HG03066 (cell line): ENCODE data around the gene TENM4.
"Not testable (repeated sequence)": the region's sequence is repeated elsewhere in the genome, so short reads cannot be mapped to it uniquely, and the experiment has no call there.

Experiments used
- ATAC-seq: cut with Tn5 transposase; IDR thresholded peaks from one replicate; pipeline ENCODE4 v1.9.1; 2021; ENCODE audit warnings: low read depth; ENCODE audit not compliant: unreplicated experiment

TENM4 gene

DNA sequence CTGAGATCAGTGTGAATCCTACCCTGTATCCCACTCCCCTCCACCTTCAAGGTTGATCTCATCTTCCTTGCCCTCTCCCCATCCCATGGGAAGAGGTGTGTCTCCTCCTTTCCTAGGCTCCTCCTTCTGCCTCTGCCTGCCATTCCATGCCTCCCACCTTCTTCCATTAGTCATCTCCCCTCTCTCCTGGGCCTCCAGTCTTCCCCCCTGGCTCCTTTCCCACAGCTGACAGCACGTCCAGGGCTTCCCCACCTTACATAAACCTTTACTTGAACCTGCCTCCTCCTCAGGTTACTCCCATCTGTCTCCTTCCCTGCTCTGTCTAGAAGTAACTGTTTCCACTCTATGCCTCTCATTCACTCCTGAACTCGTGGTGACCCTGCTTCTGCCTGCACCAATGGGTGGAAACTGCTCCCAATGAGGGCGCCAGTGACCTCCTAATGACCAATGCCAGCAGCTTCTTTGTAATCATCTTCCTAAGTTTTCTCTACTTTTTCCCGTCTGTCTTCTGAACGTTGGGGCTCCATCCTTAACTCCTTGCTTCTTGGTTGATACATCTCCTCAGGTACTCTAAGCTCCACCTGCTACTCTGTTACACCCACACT lies 599.3 kb downstream of the TENM4 start:
- no peak for ATAC-seq

- no peak for ATAC-seq
Observed at GRCh38 chr11:78840623-78841022, 600.2 kb downstream of the TENM4 start.

- no peak for ATAC-seq
Observed at GRCh38 chr11:78840200-78840599, 600.6 kb downstream of the TENM4 start.

GRCh38 chr11:78838417-78838816 lies 602.4 kb downstream of the TENM4 start:
- ATAC-seq: no peak

GRCh38 chr11:78835646-78836045 lies 605.2 kb downstream of the TENM4 start:
- ATAC-seq: no peak

- no peak for ATAC-seq
Observed at GRCh38 chr11:78834886-78835285, 605.9 kb downstream of the TENM4 start.

DNA sequence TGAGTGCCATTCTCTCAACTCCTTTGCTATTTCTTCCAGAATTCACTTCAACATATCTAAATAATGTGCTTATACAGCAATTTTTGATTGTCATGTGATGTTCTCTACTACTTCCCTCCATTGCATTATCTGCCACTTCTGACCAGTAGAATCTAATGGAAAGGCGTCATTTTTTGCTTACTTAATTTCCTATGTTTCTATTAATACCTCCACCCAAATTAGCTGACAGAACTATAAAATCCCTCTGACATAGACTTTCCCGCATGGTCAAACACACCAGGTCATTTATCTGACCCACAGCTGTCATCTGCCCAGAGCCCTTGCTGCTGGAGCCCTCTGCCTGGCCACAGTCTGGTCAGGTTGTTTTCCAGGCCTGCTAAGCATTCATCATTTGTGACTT lies 607.6 kb downstream of the TENM4 start:
- no peak for ATAC-seq

DNA sequence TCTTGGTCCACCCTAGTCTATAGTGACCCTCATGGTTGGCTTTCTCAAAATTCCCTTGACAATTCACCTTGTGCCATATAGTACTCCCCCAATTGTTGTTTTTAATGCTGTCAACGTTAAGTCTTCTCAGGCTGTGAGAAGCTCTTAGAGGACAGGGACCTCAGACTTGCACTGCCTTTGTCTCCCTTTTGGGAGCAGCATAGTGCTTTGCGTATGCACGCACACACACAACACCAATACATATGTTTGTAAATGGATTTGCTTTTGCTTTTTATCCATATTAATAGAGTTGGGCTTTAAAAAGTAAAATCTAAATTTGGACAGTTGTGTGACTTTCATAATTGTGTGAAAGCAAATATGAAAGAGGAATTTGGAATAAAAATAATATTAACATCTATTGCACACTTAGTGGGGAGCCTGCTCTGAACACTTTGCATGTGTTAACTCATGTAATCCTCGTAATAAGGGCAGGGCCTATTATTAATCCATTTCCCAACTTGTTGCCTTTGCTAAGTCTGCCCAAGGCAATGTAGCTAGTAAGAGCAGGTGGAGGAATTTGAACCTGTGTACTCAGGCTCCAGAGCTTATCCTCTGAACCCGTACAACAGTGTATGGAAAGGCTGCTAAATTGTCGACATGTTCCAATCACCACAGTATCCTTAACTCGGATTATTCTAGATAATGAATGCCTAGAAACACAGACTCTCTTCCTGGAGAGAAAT lies 608.4 kb downstream of the TENM4 start:
- no peak for ATAC-seq

DNA sequence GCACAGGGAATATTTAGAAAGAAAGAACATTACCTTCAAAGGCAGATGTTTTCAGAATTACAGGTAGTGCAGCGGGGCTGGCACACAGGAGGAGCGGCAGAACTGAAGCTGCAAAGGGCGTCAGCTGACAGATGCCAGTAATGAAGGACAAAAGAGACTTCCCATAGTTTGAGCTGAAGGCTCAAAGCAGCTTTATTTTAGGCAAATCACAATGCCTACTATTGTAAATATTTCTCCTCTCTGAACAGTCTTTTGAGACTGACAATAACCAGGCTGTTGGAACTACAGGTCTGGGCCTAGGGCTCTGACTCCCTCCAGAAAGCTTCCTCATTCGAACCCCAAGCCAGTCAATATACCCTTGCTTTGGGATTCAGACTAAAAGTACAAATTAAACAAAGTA lies 609.3 kb downstream of the TENM4 start:
- ATAC-seq: no peak

DNA sequence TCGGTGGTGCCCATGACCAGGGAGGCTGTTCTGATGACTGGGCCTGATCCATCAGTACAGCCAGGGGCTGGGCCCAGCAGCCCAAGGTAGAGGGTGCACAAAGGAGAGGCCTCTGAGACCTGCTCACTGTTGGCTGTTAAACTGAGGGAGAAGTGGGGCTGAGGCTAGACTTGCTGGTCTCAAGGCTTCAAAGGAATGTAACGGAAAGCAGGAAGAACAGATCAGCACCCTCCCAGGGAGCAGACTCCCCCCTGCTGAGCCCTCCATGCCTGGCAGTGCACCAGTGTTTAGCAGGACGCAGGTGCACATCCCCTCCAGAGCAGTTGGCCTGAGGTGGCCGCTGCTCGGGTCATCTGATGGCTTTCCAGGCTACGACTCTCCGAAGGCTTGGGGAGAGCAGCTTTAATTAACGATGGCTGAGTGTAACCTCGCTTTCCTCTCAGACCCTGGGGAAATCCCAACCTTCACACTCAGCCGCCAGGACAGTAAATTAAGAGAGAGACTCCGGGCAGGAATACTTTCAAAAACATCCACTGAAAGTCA lies 610.5 kb downstream of the TENM4 start:
- ATAC-seq: no peak

DNA sequence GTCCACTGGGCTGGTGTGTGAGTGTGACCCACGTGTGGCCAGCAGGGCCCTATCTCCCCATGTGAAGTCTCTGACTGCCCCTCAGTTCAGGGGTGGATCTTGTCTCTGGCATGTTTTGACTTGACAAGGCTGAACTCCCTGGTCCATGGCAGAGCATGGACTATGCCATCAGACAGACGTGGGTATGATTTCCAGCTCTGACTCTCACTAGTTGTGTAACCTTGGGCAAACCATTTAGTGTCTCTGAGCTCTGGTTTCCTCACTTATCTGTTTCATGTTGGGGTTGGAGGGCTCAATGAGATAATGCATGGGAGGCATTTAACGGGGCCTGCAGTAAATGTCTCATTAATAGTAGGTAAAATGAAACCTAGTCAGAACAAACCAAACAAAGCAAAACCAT lies 611.7 kb downstream of the TENM4 start:
- no peak for ATAC-seq

DNA sequence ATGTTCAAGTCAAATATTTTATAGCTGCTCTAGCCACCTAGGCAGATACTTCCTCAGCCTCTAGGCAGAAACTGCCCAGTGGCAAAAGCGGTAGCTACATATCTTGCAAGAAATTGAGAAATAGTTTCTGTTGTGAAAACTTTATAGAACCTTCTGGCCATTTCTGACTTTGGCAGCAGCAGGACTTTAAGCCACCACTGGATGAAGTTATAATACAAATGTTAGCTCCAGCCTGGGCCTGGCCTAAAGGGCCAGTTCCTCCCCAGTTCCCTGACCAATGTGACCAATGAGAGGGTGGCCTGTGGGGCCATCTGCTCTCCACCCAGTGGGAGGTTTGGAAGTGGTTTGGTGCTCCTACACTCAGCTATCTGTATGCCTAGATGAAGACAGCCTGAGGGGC lies 612.2 kb downstream of the TENM4 start:
- ATAC-seq: no peak

DNA sequence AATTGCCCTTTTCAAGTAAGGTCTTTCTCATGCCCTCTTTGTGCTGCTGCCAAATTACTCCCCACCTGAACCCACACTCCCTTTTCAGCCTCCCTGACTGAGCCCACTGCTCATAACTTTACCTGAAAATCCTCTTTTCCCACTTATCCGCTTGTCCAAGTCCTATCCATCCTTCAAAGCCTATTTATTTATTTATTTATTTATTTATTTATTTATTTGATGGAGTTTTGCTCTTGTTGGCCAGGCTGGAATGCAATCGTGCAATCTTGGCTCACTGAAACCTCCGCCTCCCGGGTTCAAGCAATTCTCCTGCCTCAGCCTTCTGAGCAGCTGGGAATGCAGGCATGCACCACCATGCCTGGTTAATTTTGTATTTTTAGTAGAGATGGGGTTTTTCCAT lies 613.5 kb downstream of the TENM4 start:
- not testable (repeated sequence) for ATAC-seq

- no peak for ATAC-seq
Observed at GRCh38 chr11:78825591-78826020, 615.2 kb downstream of the TENM4 start.

DNA sequence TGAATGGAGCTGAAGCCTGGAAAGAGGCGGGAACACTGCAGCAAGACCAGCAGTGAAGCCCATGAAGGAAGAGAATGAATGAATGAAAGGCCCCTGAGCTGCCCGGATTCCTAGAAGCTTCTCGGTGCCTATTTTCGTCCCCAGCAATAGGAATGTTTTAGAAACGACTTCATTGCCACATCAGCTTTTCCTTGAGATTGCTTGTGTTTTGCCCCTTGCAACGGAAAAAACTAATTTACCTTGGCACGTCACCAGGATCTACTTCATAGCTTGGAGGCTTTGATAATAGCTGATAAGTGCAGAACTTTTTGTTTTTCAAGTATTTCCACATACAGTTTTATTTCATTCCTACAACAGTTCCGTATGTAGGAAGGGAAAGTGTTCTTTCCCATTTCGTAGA lies 617.2 kb downstream of the TENM4 start:
- no peak for ATAC-seq

GRCh38 chr11:78822931-78823423 lies 617.9 kb downstream of the TENM4 start:
- no peak for ATAC-seq

DNA sequence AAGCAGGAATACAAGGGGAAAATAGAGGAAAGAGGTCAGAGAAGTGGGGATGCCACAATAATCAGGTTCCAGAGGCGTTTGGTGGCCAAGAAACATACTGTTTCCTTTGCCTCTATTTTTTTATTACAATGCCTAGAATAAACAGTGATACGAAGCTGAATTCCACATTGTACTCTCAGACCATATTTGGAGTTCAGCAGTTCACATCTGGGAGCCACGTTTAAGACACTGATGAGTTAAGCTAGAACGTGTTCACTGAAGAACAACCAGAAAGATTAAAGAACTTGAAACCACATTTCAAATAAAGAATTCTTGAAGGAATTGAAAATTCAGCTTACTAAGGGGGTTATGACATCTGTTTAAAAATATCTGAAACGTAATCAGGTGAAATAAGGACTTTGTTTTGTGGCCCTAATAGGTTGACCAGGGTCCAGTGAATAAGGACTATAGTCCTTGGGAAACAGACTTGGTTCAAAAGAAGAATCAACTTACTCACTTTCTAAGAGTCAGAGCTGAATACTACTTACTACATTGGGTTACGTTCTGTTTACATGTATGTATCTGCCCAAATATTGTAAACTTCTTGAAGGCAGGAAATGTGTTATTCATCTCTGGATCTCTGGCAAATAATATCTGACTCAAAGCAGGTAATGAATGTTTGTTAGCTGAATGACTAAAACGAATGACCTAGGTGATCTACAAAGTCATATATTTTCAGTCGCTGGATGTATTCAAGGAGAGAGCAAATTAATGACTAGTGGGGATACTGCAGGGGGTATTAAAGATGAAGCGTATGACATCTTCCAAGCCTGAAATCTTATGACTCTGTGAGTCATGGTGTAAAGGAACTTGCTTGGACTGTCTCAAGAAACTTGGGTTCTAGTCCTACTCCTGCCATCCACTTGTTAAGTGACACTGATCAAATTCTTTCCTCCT lies 619.2 kb downstream of the TENM4 start:
- ATAC-seq: no peak

DNA sequence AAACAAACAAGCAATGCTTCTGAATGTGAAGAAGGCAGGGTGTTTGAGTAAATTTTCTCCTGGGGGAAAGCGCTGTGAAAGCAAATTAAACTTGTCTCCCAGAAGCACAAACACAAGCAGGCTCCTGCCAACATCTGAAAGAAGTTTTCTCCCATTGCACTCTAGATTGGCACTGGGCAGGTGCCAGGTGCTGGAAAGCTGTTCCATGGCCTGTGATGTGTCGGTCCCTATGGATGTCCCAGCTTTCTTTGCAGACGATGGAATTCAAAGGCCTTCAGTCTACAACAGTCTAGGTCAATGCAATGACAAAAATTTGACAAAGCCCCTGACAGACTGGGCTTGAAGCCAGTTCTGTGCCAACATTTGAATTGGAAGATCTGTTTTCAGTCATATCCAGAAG lies 620.1 kb downstream of the TENM4 start:
- ATAC-seq: no peak

DNA sequence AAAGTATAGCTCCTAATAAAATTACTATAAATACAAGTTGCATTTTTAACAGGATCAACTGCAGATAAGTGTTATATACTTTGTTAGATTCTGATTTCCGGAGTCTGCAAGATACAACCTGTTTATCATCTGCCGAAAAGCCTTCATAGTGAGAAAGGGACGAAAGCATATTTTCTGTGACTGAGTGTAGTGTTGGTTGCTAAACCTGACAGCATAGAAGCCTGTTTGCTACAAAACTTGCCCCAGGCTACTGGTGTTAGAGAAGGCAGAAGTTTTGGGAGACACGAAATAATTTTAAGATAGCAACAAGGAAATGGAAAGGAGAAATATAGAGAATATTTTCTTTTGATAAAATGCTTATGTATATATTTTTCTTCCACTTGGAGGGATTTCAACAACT lies 622.6 kb downstream of the TENM4 start:
- no peak for ATAC-seq

- no peak for ATAC-seq
Observed at GRCh38 chr11:78815831-78816230, 625.0 kb downstream of the TENM4 start.
